KMS-11 (cell line): ENCODE data around the gene USPL1.

ENCODE experiments used
- H2AFZ ChIP-seq: fragments of 200-600 bp; sonication (generic); 2 replicates; pipeline ENCODE4 v1.6.1; 2016; ENCODE audit warnings: antibody characterized with exemption, mixed run types, low read depth
- H3K27ac ChIP-seq: fragments of 200-600 bp; sonication (generic); 2 replicates; pipeline ENCODE4 v1.6.1; 2016; ENCODE audit warnings: mild to moderate bottlenecking, mixed run types
- H3K27me3 ChIP-seq: fragments of 200-600 bp; sonication (generic); 2 replicates; pipeline ENCODE4 v1.6.1; 2017; ENCODE audit warnings: mild to moderate bottlenecking, low read depth, mixed run types, moderate library complexity; ENCODE audit not compliant: insufficient read depth
- H3K36me3 ChIP-seq: fragments of 200-600 bp; sonication (generic); 2 replicates; pipeline ENCODE4 v1.6.1; 2017; ENCODE audit warnings: mild to moderate bottlenecking, mixed run types; ENCODE audit not compliant: insufficient read depth
- H3K4me1 ChIP-seq: fragments of 200-600 bp; sonication (generic); 2 replicates; pipeline ENCODE4 v1.6.1; 2016; ENCODE audit warnings: mild to moderate bottlenecking, low read depth, mixed run types; ENCODE audit not compliant: poor library complexity, severe bottlenecking
- H3K4me2 ChIP-seq: fragments of 200-600 bp; sonication (generic); 2 replicates; pipeline ENCODE4 v1.7.0; 2016; ENCODE audit warnings: mild to moderate bottlenecking, mixed run types
- H3K4me3 ChIP-seq: fragments of 200-600 bp; sonication (generic); IDR thresholded peaks from 2 replicates; pipeline ENCODE4 v1.6.1; 2017; ENCODE audit warnings: low read depth, low read length, mixed read lengths; ENCODE audit not compliant: insufficient read depth
- H3K79me2 ChIP-seq: fragments of 200-600 bp; sonication (generic); 2 replicates; pipeline ENCODE4 v1.6.1; 2016; ENCODE audit warnings: low read depth, mixed run types; ENCODE audit not compliant: insufficient read depth
- H3K9ac ChIP-seq: fragments of 200-600 bp; sonication (generic); 2 replicates; pipeline ENCODE4 v1.6.1; 2016; ENCODE audit warnings: mild to moderate bottlenecking, mixed run types
- H4K20me1 ChIP-seq: fragments of 200-600 bp; sonication (generic); 2 replicates; pipeline ENCODE4 v1.6.1; 2016; ENCODE audit warnings: mild to moderate bottlenecking, mixed run types; ENCODE audit not compliant: insufficient read depth
- CTCF ChIP-seq: fragments of 200-600 bp; sonication (generic); conservative IDR thresholded peaks from 2 replicates; pipeline ENCODE4 v1.6.1; 2017; ENCODE audit warnings: low read depth, mild to moderate bottlenecking, antibody characterized with exemption, low read length, moderate library complexity, mixed read lengths

The USPL1 gene

GRCh38 chr13:30576528-30576927, 41.2 kb upstream of the USPL1 start:
- Histone ChIP-seq H4K20me1 (no peaks in the 10 kb centered on the region), H3K36me3 (no peaks in the 10 kb centered on the region), H3K9ac (no peak overlapping the region), H3K27me3 (no peaks in the 10 kb centered on the region), H3K27ac (peak overlapping the region; percentile 62; the same call in 1 of the 2 replicates), H2AFZ (no peak overlapping the region), H3K79me2 (no peaks in the 10 kb centered on the region), H3K4me3 (no peak overlapping the region), H3K4me1 (peaks cover 68% of the 10 kb centered on the region), H3K4me2 (peak overlapping the region; percentile 91)
- no peak for TF ChIP-seq CTCF

- Histone ChIP-seq H2AFZ (no peak overlapping the region), H3K27me3 (no peaks in the 10 kb centered on the region), H3K27ac (peak overlapping the region; percentile 62; the same call in 1 of the 2 replicates), H3K4me3 (no peak overlapping the region), H3K79me2 (no peaks in the 10 kb centered on the region), H3K36me3 (no peaks in the 10 kb centered on the region), H3K9ac (no peak overlapping the region), H3K4me1 (peaks cover 62% of the 10 kb centered on the region), H4K20me1 (no peaks in the 10 kb centered on the region), H3K4me2 (peak overlapping the region; percentile 82)
- no peak for TF ChIP-seq CTCF
These were observed 40.3 kb upstream of the USPL1 start for GRCh38 chr13:30577401-30577852.

- H4K20me1 ChIP-seq: no peaks in the 10 kb centered on the region
- no peaks in the 10 kb centered on the region for H3K27me3 ChIP-seq
- H3K4me3 ChIP-seq: no peak overlapping the region
- H3K79me2 ChIP-seq: no peaks in the 10 kb centered on the region
- H2AFZ ChIP-seq: no peak overlapping the region
- no peak overlapping the region for H3K27ac ChIP-seq
- H3K4me2 ChIP-seq: no peak overlapping the region
- H3K4me1 ChIP-seq: peaks cover 35% of the 10 kb centered on the region
- H3K36me3 ChIP-seq: no peaks in the 10 kb centered on the region
- H3K9ac ChIP-seq: no peak overlapping the region
- TF ChIP-seq CTCF: no peak
These were observed 36.7 kb upstream of the USPL1 start for GRCh38 chr13:30580852-30581502.

GRCh38 chr13:30581582-30581981, 36.1 kb upstream of the USPL1 start:
- Histone ChIP-seq H3K4me3 (no peak overlapping the region), H3K36me3 (no peaks in the 10 kb centered on the region), H4K20me1 (no peaks in the 10 kb centered on the region), H3K79me2 (no peaks in the 10 kb centered on the region), H3K9ac (no peak overlapping the region), H3K4me1 (peaks cover 29% of the 10 kb centered on the region), H3K27me3 (no peaks in the 10 kb centered on the region), H3K27ac (no peak overlapping the region), H2AFZ (no peak overlapping the region), H3K4me2 (no peak overlapping the region)
- TF ChIP-seq CTCF: peak; percentile 44
